NK-92 treated with Interleukin-12 subunit alpha and Interleukin-12 subunit beta, amount 100 ng/mL, for 24 hours (cell line): ENCODE results near the gene AGAP3.

ENCODE experiments used
- DNase-seq: peaks from one replicate; lab custom pipeline; 2025; lab: John Stamatoyannopoulos, UW

AGAP3 gene

GRCh38 chr7:151187409-151188251 lies 101.4 kb downstream of the AGAP3 start:
- DNase-seq, result no peak

DNA sequence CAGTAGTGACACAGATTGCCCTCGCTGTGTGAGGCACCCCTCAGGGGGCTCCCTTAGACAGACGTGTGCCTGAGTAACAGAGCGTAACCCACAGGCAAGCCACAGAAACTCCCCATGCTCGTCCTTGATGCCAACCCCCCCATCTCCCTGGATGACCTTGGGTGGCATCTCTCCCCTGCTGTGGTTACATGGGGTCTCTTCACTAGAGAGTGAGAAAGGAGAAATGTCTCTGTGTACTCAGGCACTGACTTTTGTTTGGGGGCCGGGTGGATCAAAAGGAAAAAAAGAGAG lies 101.9 kb downstream of the AGAP3 start:
- DNase-seq, result no peak

GRCh38 chr7:151189038-151189437 lies 102.8 kb downstream of the AGAP3 start:
- DNase-seq, result no peak

DNA sequence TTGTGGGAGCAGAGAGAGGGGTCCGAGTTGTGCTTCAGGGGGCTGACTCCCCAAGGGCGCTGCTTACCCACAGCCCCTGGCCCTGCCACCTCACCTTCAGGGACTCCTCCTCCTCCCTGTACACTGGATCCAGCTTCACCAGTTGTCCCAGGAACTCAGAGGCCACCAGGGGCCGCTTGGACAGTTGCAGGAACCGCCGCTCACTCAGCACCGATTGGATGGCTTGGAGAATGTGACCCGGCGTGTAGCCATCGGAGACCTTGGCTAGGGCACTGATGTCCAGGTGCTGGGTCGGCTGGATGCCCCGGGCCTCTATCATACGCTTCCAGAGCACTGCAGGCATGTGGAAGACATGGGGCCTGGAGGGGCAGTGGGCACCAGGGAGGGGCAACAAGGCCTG lies 105.3 kb downstream of the AGAP3 start:
- no peak for DNase-seq

DNA sequence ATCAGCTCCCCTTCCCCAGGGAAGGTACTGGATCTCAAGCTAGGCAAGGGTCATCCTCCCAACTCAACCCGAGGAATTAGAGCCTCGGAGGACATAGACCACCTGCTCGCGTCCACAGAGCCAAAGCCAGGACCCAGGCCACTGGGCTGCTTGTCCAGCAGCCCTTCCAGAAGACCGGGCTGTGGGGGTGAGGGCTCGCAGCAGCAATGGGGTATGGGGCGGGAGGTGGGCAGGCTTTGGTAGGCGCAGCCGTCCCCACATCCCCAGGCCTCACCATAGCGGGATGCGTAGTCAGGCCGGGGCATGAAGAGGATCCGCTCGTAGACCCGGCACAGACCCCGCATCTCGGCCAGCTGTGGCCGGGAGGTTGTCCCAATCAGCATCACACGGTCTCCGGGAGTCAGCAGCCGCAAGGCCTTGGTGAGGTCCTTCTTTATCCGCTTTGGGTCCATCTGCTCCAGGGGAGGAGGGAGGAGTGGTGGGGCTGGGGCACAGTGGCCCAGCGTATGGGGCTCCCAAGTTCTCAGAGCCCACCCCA lies 105.8 kb downstream of the AGAP3 start:
- no peak for DNase-seq

GRCh38 chr7:151193203-151193978 lies 107.1 kb downstream of the AGAP3 start:
- DNase-seq, result no peak
